Cerebellar nuclear complex (tissue), 1 donor: ENCODE measurements around the gene KLK15.
"Not testable (repeated sequence)": the region's sequence is repeated elsewhere in the genome, so short reads cannot be mapped to it uniquely, and the experiment has no call there.

ENCODE experiments used
- DNase-seq, 2 experiments: peaks; one replicate each; lab custom pipeline; 2025; lab: John Stamatoyannopoulos, UW

Gene KLK15

DNA sequence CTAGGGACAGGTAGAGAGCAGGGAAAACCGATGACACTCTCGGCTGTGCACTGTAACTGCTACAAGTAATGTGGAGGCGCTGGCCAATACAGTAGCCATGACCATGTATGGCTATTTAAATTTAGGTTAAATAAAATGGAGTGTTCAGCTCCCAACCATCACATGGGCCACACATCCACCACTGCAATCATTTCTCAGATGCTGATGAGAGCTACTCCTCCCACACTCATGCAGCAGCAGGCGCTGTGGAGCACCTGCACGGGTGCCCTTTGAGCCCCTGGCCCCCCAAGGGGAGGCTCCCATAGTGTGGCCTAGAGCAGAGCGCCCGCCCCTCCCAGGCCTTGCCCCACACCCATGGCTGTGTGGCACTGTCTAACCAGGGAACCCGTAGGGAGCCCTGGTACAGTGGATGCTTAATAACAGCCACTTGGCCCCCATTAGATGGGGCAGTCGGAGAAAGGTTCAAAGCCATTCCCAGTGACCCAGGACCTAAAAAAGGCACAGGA is 37.2 kb downstream of the KLK15 start:
- no peak for DNase-seq

DNA sequence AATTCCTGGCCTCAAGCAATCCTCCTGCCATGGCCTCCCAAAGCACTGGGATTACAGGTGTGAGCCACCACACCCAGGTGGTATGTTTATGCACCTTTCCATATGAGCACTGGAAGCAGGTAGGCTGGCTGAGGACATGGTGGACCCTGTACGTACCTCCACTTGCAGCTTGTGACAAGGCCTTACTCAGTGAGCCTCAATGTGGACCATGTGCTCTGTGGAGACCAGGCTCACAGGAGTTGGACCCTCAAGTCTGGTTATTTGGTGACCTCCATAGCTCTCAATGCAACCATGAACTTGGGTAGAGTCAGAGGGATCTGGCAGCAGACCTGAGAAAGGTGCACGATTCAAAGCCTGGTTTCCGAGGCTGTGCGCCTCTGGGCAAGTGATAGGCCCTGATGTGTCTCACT is 37.7 kb downstream of the KLK15 start:
- DNase-seq = no peak

DNA sequence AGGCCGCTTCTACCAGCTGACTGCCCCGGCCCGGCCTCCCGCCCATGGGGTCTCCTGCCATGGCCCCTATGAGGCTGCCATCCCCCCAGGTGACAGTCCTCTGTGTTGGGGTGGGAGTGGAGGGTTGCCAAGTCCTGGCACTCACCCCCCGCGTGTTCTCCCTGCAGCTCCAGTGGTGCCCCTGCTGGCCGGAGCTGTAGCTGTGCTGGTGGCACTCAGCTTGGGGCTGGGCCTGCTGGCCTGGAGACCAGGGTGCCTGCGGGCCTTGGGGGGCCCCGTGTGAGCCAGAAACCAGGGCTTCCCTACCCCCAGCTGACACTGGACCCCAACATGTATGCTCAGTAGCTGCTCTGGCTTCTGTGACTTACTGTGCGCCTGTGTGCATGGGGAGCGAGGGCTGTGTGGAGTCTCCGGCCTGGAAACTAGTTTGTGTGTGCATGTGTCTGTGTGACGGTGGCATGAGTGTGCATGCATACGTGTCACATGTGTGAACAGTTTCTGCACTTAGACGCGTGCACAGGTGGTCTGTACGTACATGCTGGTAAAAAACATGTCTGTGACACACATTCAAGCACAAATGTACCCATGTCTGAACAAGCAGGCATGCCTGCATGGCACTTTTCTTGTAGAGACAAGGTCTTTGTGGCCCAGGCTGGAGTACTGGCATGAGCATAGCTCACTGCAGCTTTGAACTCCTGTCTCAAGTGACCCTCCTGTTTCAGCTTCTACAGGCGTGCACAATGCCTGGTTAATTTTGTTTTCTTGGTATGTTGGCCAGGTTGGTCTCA is 38.3 kb downstream of the KLK15 start:
- no peak for DNase-seq

DNA sequence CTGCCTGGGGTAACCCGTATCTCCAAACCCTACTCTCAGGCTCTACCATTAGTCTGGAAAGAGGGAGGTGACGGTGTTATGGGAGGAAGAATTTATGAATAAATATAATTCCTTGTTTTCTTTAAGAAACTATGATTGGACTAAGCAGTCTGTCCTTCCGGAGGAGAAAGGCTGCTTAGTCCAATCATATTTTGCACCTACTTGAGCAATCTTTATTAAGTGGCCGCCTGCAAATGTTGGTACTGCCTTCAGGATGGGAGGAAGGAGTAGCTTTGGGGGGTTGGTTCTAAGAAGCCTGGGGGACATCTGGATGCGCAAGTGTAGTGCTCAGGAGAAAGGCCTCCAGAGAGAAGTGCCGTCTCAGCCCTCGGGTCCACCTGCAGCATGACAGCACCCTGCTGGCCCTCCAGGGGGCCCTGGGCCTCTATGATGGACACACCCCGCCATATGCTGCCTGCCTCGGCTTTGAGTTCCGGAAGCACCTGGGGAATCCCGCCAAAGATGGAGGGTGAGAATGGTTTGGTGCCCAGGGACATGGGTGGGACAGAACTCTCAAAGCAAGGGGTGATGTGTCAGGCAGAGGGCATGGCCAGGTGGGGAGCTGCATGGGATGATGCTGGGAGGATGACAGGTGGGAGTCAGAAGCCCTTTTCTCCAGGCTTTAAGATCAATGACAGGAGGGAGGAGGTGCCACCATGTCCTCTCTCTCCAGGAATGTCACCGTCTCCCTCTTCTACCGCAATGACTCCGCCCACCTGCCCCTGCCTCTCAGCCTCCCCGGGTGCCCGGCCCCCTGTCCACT is 39.1 kb downstream of the KLK15 start:
- no peak for DNase-seq

DNA sequence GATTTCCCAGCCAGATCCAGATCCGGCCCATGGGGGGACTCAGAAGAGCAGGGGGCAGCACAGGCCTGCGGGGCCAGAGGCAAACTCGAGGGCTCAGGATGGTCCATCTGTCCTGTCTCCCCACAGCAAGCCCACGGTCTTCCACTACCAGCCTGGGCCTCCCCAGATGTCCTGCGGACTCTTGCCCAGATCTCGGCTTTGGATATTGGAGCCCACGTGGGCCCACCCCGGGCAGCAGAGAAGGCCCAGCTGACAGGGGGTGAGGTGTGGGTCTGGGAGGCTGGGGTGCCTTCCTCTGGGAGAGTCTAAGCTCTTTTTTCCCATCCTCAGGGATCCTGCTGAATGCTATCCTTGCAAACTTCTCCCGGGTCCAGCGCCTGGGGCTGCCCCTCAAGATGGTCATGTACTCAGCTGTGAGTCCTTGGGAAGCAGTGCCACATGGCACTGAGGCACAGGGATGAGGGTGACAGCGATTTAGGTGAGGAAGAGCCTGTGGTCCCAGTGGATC is 39.8 kb downstream of the KLK15 start:
- DNase-seq = no peak

DNA sequence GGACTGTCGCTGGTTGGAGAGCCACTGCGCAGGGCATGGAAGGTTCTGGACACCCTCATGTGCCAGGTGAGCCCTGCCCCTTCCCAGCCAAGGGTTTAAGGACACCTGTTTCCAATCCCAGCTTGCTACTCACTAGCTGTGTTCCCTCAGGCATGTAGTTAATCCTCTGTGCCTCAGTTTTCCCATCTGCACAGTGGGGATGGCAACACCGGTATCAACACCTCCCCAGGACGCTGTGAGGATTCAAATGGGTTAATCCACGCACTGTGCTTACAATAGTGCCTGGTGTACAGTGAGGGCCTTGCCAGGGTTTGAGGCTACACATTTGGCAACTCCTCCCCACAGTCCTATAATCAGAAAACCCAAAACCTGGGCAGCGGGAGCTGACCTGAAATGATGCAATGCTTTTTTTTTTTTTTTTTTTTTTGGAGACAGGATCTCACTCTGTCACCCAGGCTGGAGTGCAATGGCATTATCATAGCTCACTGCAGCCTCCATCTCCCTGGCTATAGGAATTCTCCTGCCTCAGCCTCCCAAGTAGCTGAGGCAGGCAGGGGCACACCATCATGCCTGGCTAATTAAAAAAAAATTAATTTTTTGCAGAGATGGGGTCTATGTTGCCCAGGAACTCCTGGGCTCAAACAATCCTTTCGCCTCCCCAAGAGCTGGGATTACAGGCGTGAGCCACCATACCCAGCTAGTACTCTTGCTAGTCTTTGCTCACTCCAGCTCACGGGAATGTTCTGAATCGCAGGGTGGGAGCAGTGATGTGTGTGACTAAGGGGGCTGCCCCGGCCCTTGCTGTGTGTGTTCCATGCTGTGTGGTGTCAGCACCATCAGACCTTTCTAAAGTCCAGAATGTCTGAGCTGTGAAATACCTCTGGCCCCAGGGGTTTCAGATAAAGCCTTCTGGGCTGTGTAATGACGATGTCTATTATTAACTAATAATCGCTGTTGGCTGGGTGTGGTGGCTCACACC is 40.8 kb downstream of the KLK15 start:
- DNase-seq = no peak

DNA sequence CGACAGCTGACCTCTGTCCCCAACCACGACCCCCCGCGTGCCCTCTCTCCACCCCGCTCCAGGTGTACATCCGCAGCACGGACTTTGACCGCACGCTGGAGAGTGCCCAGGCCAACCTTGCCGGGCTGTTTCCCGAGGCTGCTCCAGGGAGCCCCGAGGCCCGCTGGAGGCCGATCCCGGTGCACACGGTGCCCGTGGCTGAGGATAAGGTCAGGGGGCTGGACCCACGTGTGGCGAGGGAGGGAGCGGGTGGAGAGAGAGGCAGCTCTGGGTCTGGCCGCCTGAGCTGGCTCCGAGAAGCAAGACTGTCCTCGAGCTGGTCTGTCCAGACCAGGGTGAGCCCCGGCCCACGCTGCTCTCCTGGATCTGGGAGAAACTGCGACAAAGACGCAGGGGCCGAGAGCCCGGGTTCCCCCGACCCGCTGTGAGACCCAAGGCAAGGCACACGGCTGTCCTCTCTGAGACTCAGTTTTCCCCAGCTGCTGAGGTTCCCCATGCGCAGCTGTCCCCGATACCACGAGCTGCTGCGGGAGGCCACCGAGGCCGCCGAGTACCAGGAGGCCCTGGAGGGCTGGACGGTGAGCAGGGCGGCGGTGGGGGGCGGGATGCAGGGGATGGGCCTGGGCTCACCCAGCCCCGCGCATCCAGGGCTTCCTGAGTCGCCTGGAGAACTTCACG is 41.6 kb downstream of the KLK15 start:
- no peak for DNase-seq

DNA sequence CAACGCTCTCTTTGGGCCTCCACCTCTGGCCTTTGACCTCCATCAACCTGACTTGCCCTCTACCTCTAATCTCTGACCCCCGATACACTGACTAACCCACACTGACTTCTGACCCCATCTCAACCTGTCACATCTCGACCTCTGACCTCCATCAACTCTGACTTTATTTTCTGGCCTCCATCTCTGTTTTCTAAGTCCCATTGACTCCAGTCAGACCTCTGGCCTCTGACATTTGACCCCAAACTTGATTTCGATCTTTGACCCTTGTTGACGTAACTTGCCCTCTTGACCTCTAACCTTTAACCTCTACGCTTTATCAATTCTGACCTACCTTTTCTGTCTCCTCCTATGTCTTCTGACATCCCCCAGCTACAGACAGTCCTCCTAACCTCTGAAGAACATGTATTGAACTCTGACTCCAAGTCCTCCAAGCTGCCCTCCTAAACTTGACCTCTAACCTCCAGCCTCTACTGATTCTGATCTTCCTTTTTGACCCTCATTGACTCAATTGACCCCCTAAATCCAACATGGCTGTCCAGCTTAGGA is 42.4 kb downstream of the KLK15 start:
- DNase-seq = no peak

DNA sequence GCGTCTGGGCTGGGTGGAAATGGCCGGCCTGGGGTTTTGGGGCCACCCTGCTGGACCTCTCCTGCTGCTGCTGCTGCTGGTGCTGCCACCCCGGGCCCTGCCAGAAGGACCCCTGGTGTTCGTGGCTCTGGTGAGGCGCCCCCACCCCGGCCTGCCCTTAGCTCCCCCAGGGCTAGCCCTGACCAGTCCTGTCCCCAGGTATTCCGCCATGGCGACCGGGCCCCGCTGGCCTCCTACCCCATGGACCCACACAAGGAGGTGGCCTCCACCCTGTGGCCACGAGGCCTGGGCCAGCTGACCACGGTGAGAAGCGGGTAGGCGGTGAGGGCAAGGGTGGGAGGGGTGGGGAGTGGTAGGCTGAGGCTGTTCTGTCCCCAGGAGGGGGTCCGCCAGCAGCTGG is 43.0 kb downstream of the KLK15 start, which contains the start of gene ACP4:
TSS of gene ACP4 (plus strand) at position 20 of the 400 bp plus-strand sequence. CDS start at position 20, 0 bp downstream.
- DNase-seq = no peak

DNA sequence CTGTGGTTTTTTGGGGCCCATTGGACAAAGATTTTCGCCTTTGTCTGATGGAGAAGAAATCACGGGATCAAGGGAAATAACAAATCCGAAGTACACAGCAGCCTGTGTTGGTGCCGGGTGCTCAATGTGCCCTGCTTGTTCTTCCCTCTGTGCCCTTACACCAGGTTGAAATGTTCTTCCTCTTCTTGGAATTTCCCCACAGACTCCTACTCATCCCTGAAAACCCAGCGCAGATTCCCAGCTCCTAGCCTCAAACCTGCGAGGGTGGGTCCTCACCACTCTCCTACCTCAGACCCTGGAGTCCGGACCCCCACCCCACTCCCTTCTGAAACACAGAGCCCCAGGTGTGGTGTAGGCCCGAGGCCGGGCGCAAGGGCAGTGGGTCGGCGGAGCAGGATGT is 48.0 kb downstream of the KLK15 start:
- DNase-seq = no peak

DNA sequence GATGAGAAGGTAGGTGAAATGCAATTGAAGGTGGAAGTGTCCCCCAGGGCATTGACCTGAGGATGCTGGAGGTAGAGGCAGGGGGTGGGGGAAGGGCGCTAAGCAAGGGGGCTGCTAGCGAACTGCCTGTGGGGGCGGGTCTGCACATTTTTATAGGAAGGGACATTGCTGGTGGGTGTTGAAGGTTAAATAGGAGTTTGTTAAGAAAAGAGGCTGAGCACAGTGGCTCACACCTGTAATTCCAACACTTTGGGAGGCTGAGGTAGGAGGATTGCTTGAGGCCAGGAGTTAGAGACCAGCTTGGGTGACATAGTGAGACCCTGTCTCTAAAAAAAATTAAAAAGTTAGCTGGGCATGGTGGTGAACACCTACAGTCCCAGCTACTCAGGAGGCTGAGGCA is 48.7 kb downstream of the KLK15 start:
- no peak for DNase-seq

DNA sequence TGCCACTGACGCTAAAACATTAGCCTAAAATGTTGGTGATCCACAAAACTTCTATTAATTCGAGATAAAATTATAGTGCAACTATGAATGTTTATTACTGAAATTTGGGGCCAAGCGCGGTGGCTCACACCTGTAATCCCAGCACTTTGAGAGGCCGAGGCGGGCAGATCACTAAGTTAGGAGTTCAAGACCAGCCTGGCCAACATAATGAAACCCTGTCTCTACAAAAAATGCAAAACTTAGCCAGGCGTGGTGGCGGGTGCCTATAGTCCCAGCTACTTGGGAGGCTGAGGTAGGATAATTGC is 49.6 kb downstream of the KLK15 start:
- not testable (repeated sequence) for DNase-seq

DNA sequence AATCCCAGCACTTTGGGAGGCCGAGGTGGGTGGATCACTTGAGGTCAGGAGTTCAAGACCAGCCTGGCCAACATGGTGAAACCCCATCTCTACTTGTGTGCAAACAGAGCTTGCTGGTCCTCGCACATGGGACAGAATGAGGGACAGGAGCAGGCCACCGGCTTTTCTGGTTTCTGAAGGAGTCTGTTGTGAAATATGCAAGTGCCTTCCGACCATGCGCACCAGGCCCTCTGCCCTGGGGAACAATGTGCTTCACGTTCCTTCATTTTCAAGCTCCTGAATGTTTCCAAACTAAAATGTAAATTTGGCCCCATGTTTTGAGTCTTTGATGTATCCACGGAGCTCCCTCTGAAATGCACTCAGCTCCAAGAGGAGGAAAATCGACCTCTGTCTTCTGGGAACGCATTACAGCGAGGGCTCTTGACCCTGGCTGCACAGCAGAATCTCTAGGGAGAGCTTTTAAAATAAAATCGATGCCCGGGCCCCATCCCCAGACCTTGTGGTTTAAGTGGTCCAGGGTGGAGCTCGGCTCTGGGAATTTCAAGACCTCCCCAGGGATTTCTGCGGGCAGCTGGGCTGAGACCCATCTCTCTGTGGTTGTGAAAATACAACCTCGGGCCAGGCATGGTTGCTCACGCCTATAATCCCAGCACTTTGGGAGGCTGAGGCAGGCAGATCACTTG is 52.5 kb downstream of the KLK15 start:
- no peak for DNase-seq

DNA sequence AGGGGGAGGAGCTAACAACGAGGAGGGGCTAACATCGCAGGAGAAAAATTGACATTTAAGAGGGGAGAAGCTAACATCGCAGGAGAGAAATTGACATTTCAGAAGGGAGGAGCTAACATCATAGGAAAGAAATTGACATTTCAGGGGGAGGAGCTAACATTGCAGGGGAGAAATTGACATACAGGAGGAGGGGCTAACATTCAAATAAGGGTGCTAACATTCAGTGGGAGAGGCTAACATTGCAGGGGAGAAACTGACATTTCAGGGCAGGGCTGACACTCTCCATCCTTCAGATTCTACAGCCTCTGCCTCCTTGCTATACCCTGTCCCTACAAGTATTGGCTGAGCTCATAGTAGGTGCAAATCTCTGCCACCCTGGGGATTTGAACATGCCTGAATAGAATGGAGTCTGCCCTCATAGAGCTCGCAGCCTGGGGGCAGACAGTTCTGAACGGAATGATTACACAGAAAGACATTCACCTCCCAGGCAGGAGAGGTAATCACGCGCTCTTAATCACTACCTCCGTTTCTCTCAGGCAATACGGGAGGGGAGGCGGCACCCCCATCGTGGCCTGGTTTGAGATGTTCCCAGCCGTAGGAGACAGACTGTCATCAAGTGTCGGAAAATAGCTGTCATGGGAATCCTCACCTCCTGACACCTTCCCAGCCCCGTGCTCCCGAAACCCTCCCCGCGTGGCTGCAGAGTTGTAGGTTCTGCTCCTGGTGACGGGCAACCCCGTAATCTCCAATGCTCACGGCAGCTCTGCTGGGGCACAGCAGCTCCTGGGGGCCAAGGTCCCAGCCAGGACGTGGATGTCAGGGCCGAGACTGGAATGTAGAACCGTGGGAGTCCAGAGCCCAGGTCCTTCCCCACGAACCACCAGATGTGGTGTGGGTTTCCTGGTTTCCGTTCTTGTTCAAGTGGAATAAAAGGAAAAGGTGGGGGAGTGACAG is 53.6 kb downstream of the KLK15 start:
- no peak for DNase-seq

DNA sequence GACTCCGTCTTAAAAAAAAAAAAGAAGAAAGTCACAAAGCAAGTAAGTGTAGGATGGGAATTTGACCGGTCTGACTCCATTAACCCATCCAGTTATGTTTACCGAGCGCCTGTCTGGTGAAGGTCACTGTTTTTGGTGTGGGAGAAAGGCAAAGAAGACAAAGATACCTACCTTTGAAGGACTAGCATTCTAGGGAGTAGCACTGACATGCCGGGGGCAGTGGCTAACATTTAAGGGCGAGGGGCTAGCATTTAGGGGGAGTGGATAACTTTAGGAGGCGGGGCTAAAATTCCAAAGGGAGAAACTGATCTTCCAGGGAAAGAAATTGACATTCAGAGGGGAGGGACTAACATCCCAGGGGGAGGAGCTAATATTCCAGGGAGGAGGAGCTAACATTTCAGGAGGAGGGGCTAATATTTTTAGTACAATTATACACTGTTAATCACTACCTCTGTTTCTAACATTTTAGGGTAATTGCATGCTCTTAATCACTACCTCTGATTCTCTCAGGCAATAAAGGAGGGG is 54.4 kb downstream of the KLK15 start:
- DNase-seq = no peak

DNA sequence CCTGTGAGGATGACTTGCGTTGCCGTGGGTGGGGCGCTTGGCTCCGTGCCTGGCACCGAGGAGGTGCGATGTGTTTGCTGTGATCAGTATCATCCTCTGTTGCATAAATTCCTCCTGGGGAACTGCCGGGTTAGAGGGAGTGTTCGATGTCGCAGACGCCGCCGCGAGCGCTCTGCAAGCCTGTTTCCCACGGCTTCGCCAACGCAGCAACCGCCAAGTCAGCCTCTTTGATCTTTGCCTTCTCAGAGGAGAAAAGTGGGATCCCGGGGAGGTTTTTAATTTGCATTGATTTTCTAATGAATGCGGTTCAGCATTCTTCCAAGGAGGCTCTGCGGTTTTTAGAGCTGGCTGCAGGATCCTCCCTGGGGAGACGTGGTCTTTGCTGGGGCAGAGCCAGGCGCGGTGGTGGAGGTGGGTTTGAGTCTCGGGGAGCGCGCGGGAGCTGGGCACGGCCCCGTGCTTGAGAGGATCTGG is 55.5 kb downstream of the KLK15 start:
- no peak for DNase-seq

DNA sequence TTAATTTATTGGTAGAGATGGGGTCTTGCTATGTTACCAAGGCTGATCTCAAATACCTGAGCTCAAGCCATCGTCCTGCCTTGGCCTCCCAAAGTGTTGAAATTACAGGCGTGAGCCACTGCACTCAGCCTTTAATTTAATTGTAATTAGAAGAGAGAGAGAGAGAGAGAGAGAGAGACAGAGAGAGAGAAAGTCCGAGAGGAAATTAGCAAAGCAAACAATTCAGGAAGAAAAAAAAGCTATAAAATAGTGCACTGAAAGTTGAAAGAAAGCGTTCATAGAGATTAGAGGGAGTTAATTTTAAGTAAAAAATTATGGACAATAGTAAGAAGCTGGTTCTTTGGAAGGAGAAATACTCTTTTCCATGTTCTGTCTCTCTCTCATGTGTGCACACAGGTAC is 56.1 kb downstream of the KLK15 start:
- DNase-seq = no peak

DNA sequence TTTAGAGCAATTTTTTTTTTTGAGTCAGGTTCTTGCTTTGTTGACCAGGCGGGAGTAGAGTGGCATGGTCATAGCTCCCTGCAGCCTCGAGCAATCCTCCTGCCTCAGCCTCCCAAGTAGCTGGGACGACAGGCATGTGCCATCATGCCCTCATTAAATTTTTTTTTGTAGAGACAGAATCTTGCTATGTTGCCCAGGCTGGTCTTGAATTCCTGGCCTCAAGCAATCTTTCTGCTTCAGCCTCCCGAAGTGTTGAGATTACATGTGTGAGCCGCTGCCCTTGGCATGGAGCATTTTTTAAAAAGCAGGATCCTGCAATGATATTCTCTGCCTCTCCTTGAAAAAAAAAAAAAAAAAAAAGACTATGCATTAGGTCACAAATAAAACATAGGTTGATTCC is 57.2 kb downstream of the KLK15 start:
- no peak for DNase-seq
